ENCODE results near the gene AUTS2. TPM values are rescaled to one million over a fixed set of nuclear protein-coding genes. Genes with fewer than 3 reads are reported as not detected.
A peak's percentile ranks its signal among the peaks of the same experiment; 100 is the strongest.

AUTS2 gene
- total RNA-seq, 1 experiment from 2014 or later = 256 TPM

DNA sequence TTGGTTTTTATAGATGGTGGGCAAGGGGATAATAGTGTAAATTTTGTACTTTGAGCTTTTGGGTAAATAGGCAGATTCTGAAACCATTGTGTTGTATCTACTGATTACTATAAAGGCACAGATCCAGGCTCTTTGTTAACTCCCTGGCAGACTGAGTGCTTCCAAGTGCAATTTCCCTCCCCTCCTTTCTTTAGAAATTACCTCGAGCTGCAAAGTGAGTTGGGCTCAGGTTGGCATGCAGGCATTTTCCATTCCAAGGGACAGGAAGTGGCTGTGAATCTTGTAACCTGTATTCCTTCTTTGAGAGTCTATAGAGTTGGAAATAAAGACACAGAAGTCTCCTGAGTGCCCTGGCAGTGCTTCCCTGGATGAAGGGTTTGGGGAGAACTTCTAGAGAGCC is 1039.5 kb downstream of the AUTS2 start:
- Histone ChIP-seq H3T11ph (ENCODE audit: low read length) (no peak overlapping the region), H2BK120ac (ENCODE audit: low read depth, low read length, poor library complexity, severe bottlenecking) (no peak overlapping the region), H4K20me1 (ENCODE audit: control insufficient read depth, insufficient read depth, insufficient read length) (no peaks in the 10 kb centered on the region), H2AFZ (ENCODE audit: low read length) (no peak overlapping the region), H3K27me3 (ENCODE audit: insufficient read depth, low read length) (no peaks in the 10 kb centered on the region), H3K14ac (ENCODE audit: insufficient read depth, low read length) (no peak overlapping the region), H2BK20ac (ENCODE audit: low read depth, low read length, poor library complexity, severe bottlenecking) (no peak overlapping the region), H3K79me1 (ENCODE audit: insufficient read depth, low read depth, low read length, poor library complexity, severe bottlenecking) (no peaks in the 10 kb centered on the region), H4K8ac (replicated peaks; ENCODE audit: insufficient read length, low read depth, low read length) (no peak overlapping the region), H3K4me2 (ENCODE audit: insufficient read depth, insufficient read length, low read length) (no peak overlapping the region), H3K9me3 (ENCODE audit: control insufficient read depth, low read depth, low read length) (no peaks in the 10 kb centered on the region), H2AK5ac (ENCODE audit: insufficient read length, low read length) (no peak overlapping the region), H3K23ac (ENCODE audit: insufficient read length, low read depth, low read length) (no peak overlapping the region), H3K18ac (ENCODE audit: insufficient read length, low read depth, low read length) (no peak overlapping the region), H3K23me2 (ENCODE audit: insufficient read length, low read depth, low read length, poor library complexity, severe bottlenecking) (no peaks in the 10 kb centered on the region), H3K27ac (ENCODE audit: insufficient read length, low read depth, low read length) (no peak overlapping the region), H3K9ac (ENCODE audit: extremely low read depth, insufficient read length, low read length) (no peak overlapping the region), H2BK15ac (ENCODE audit: low read depth, low read length) (no peak overlapping the region), H3K4ac (ENCODE audit: low read depth, low read length) (no peak overlapping the region), H2BK12ac (ENCODE audit: insufficient read length, low read depth, low read length) (no peak overlapping the region), H3K79me2 (ENCODE audit: insufficient read depth, low read length) (no peaks in the 10 kb centered on the region), H3K4me1 (ENCODE audit: insufficient read depth, low read length) (peaks cover 8% of the 10 kb centered on the region), H4K5ac (ENCODE audit: insufficient read length, low read depth, low read length) (no peak overlapping the region), H4K91ac (ENCODE audit: insufficient read length, low read depth, low read length) (no peak overlapping the region), H3K56ac (ENCODE audit: insufficient read length, low read depth, low read length) (no peak overlapping the region), H2BK5ac (ENCODE audit: insufficient read length, low read length) (no peak overlapping the region)
- TF ChIP-seq, protein P1, sequence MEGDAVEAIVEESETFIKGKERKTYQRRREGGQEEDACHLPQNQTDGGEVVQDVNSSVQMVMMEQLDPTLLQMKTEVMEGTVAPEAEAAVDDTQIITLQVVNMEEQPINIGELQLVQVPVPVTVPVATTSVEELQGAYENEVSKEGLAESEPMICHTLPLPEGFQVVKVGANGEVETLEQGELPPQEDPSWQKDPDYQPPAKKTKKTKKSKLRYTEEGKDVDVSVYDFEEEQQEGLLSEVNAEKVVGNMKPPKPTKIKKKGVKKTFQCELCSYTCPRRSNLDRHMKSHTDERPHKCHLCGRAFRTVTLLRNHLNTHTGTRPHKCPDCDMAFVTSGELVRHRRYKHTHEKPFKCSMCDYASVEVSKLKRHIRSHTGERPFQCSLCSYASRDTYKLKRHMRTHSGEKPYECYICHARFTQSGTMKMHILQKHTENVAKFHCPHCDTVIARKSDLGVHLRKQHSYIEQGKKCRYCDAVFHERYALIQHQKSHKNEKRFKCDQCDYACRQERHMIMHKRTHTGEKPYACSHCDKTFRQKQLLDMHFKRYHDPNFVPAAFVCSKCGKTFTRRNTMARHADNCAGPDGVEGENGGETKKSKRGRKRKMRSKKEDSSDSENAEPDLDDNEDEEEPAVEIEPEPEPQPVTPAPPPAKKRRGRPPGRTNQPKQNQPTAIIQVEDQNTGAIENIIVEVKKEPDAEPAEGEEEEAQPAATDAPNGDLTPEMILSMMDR (conservative IDR thresholded peaks at IDR 0.05) = no peak
- no CpG with 5 or more reads among the region's 1 CpG for WGBS (ENCODE audit: extremely low coverage, insufficient read length, low lambda C conversion rate)
- no peak overlapping the region for H3K4me3 Mint-ChIP-seq
- DNase-seq = peak; percentile 42
- H3K27ac Mint-ChIP-seq = peak overlapping the region in 1 of 3 experiments; percentile 4; a peak in 1 of 7 replicates
- peaks cover 0 to 14% (median 2%) of the 10 kb centered on the region in 3 experiments; a peak in 3 of 7 replicates for H3K36me3 Mint-ChIP-seq (ENCODE audit: insufficient read depth in 1 of 3, low read depth in 3 of 3)
- H3K27me3 Mint-ChIP-seq (ENCODE audit: low read depth) = peaks cover 30% of the 10 kb centered on the region
- no peaks in the 10 kb centered on the region; a peak in 1 of 5 replicates for H3K9me3 Mint-ChIP-seq
- peaks cover 41 to 46% of the 10 kb centered on the region in 2 experiments for H3K4me1 Mint-ChIP-seq

Measured in H9 (cell line).